Vagina (tissue), 2 donors: ENCODE measurements around the gene TFPT. TPM values are rescaled to one million over a fixed set of nuclear protein-coding genes. Genes with fewer than 3 reads are reported as not detected.

Source experiments
- DNase-seq, 2 donors: peaks; one replicate each; pipeline ENCODE4 v3.0.0-alpha.2; 2017; ENCODE audit errors: extremely low spot score in 2 of 2
- H3K27ac ChIP-seq: fragments of 200-600 bp; sonication (generic); one replicate; pipeline ENCODE4 v1.5.1; 2019
- H3K27me3 ChIP-seq: fragments of 200-600 bp; sonication (generic); one replicate; pipeline ENCODE4 v1.5.1; 2019
- H3K36me3 ChIP-seq, 2 donors: fragments of 200-600 bp; sonication (generic); one replicate each; pipeline ENCODE4 v1.5.1; 2017 to 2019
- H3K4me1 ChIP-seq: fragments of 200-600 bp; sonication (generic); one replicate; pipeline ENCODE4 v1.5.1; 2019
- H3K4me3 ChIP-seq, 2 donors: fragments of 200-600 bp; sonication (generic); 1 replicate in 1 of 2; 2 replicates in 1 of 2; pipeline ENCODE4 v1.5.1; 2016 to 2019
- H3K9me3 ChIP-seq: fragments of 200-600 bp; sonication (generic); one replicate; pipeline ENCODE4 v1.5.1; 2019
- CTCF ChIP-seq, 3 experiments: fragments of 450-650 bp in 2 of 3; fragments of 200-600 bp in 1 of 3; sonication (generic) in 1 of 3; IDR thresholded peaks; one replicate each; pipeline ENCODE4 v1.5.1; 2017 to 2019; ENCODE audit warnings: antibody characterized with exemption in 3 of 3, mild to moderate bottlenecking in 2 of 3, moderate library complexity in 2 of 3
- POLR2A ChIP-seq, 2 donors: fragments of 450-650 bp; IDR thresholded peaks; one replicate each; pipeline ENCODE4 v1.6.1; 2017; ENCODE audit warnings: antibody characterized with exemption in 2 of 2, mild to moderate bottlenecking in 2 of 2, moderate library complexity in 2 of 2
- POLR2AphosphoS5 ChIP-seq, 2 donors: sonication (generic); formaldehyde crosslinking; IDR thresholded peaks; one replicate each; pipeline ENCODE4 v1.9.0; 2017; ENCODE audit warnings: antibody characterized with exemption in 2 of 2, mild to moderate bottlenecking in 2 of 2, low read depth in 1 of 2; ENCODE audit not compliant: insufficient read depth in 1 of 2
- intact Hi-C: fragments of 100-400 bp; cut with DNase I; formaldehyde crosslinking; loops from one replicate; pipeline ENCODE4 v1.15.1; 2023
- total RNA-seq: library from RNA; depleted of rRNA; stranded (reverse); fragments of >200 nt; gene quantifications from one replicate; pipeline ENCODE4 v1.2.3, GENCODE V29; 2016

Gene TFPT
- total RNA-seq, 1 donor from 2014 or later = 13.0 TPM

DNA sequence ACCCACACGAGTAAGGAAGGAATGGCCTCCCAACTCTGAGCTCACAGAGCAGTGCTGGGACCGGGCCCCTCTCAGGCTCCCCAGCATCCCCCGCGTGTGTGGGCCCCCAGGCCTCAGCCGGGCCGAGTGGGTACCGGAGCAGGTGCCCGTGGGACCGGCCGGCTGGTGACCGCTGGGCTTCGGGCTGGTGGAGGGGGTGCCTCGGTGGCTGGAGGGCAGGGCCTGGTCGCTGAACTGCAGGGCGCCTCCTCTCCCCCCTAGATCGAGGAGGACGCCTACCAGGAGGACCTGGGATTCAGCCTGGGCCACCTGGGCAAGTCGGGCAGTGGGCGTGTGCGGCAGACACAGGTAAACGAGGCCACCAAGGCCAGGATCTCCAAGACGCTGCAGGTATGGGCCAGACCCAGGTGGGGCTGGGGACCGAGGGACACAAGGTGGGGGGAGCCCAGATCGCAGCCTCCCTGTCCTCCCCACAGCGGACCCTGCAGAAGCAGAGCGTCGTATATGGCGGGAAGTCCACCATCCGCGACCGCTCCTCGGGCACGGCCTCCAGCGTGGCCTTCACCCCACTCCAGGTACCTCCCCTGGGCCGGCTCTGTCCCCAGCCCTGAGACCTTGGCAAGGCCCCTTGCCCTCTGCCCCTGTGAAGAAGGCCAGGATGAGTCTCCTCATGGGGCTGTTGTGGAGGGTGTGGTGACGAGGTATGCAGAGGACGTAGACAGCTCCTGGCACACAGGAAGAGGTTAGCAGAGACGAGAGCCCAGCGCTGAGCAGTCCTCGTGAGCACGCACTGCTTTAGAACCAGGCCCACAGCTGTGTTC, 13.5 kb upstream of the TFPT start:
- Histone ChIP-seq H3K9me3 (no peaks in the 10 kb centered on the region), H3K27me3 (no peaks in the 10 kb centered on the region), H3K4me3 (no peak overlapping the region), H3K4me1 (no peaks in the 10 kb centered on the region), H3K27ac (no peak overlapping the region), H3K36me3 (peaks cover 0 to 60% of the 10 kb centered on the region in 2 donors)
- TF ChIP-seq CTCF (IDR thresholded peaks at IDR 0.05) = no peak
- TF ChIP-seq POLR2A (IDR thresholded peaks at IDR 0.05) = no peak
- TF ChIP-seq POLR2AphosphoS5 (IDR thresholded peaks at IDR 0.05; ENCODE audit: insufficient read depth in 1 of 2, low read depth in 1 of 2) = no peak
- no peak for DNase-seq
- intact Hi-C loops = no loop called here

DNA sequence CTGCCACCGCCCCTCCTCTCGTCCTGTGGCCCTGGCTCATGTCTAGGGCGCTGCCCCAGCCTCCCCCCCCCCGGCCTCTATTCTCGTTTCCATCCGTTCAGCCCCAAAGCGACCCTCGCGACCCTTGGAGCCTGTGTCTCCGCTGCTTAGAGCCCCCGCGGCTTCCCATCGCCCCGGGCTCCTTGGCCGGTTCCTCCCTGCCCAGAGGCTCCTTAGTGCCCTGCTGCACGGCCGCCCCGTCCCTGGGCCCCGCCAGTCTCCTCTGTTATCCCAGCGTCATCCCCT, 12.9 kb upstream of the TFPT start:
- Histone ChIP-seq H3K9me3 (no peaks in the 10 kb centered on the region), H3K36me3 (peaks cover 0 to 66% of the 10 kb centered on the region in 2 donors), H3K4me3 (no peak overlapping the region), H3K27ac (no peak overlapping the region), H3K4me1 (no peaks in the 10 kb centered on the region), H3K27me3 (no peaks in the 10 kb centered on the region)
- DNase-seq = no peak
- intact Hi-C loops = no loop called here
- TF ChIP-seq POLR2AphosphoS5 (IDR thresholded peaks at IDR 0.05; ENCODE audit: insufficient read depth in 1 of 2, low read depth in 1 of 2) (no peak), POLR2A (IDR thresholded peaks at IDR 0.05) (no peak), CTCF (IDR thresholded peaks at IDR 0.05) (no peak)

DNA sequence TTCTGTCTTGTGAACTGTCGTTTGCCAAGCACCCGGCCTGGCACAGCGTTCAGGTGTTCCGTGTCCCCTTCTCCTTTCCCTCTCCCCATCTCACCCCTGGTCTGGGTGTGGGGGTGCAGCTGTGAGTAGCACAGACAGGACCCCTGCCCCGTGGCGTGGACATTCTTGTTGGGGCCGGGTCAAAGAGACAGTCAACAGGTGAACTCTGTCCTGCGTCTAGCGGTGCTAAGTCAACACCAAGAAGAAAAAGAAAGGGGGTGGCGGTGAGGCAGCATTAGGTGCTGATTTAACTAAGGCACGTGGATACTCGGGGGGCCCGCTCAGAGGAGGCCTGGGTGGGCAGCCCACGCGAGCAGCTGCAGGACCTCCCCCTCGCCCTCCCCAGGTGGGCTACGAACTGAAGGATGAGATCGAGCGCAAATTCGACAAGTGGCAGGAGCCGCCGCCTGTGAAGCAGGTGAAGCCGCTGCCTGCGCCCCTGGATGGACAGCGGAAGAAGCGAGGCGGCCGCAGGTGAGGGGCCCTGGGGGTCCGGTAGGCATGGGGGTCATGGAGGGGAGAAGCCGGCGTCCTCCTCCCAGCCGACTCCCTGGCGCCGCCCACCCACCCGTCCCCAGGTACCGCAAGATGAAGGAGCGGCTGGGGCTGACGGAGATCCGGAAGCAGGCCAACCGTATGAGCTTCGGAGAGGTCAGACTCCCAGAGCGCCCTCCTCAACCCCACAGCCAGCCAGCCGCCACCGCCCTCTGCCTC, 12.4 kb upstream of the TFPT start:
- Histone ChIP-seq H3K36me3 (peaks cover 0 to 71% of the 10 kb centered on the region in 2 donors), H3K4me3 (no peak overlapping the region), H3K27ac (no peak overlapping the region), H3K27me3 (no peaks in the 10 kb centered on the region), H3K4me1 (no peaks in the 10 kb centered on the region), H3K9me3 (no peaks in the 10 kb centered on the region)
- intact Hi-C loops = no loop called here
- no peak for TF ChIP-seq POLR2A (IDR thresholded peaks at IDR 0.05)
- TF ChIP-seq CTCF (IDR thresholded peaks at IDR 0.05) = no peak
- no peak for TF ChIP-seq POLR2AphosphoS5 (IDR thresholded peaks at IDR 0.05; ENCODE audit: insufficient read depth in 1 of 2, low read depth in 1 of 2)
- no peak for DNase-seq

GRCh38 chr19:54125713-54126112, 10.3 kb upstream of the TFPT start:
- no peak for DNase-seq
- Histone ChIP-seq H3K27me3 (no peaks in the 10 kb centered on the region), H3K36me3 (peaks cover 0 to 88% of the 10 kb centered on the region in 2 donors), H3K4me3 (no peak overlapping the region), H3K4me1 (no peaks in the 10 kb centered on the region), H3K9me3 (no peaks in the 10 kb centered on the region), H3K27ac (no peak overlapping the region)
- TF ChIP-seq CTCF (IDR thresholded peaks at IDR 0.05) (no peak), POLR2A (IDR thresholded peaks at IDR 0.05) (no peak), POLR2AphosphoS5 (IDR thresholded peaks at IDR 0.05; ENCODE audit: insufficient read depth in 1 of 2, low read depth in 1 of 2) (no peak)
- intact Hi-C loops = no loop called here

GRCh38 chr19:54124393-54124792, 8.9 kb upstream of the TFPT start:
- H3K4me1 ChIP-seq = no peaks in the 10 kb centered on the region
- H3K27ac ChIP-seq = no peak overlapping the region
- no peak overlapping the region for H3K4me3 ChIP-seq
- H3K27me3 ChIP-seq = no peaks in the 10 kb centered on the region
- peaks cover 0 to 95% of the 10 kb centered on the region in 2 donors for H3K36me3 ChIP-seq
- intact Hi-C loops = no loop called here
- TF ChIP-seq POLR2A (IDR thresholded peaks at IDR 0.05) = no peak
- no peak for TF ChIP-seq CTCF (IDR thresholded peaks at IDR 0.05)
- TF ChIP-seq POLR2AphosphoS5 (IDR thresholded peaks at IDR 0.05; ENCODE audit: insufficient read depth in 1 of 2, low read depth in 1 of 2) = no peak
- no peaks in the 10 kb centered on the region for H3K9me3 ChIP-seq
- no peak for DNase-seq
